GM19452 (cell line): ENCODE measurements around the gene DELE1.
"Not testable (repeated sequence)": the region's sequence is repeated elsewhere in the genome, so short reads cannot be mapped to it uniquely, and the experiment has no call there.

Source experiments
- ATAC-seq: cut with Tn5 transposase; IDR thresholded peaks from one replicate; pipeline ENCODE4 v1.9.1; 2021; ENCODE audit not compliant: unreplicated experiment

DELE1 gene

GRCh38 chr5:141889282-141889871 lies 34.3 kb upstream of the DELE1 start:
- no peak for ATAC-seq

GRCh38 chr5:141890429-141890828 lies 33.2 kb upstream of the DELE1 start:
- ATAC-seq = not testable (repeated sequence)

GRCh38 chr5:141897425-141897824 lies 26.2 kb upstream of the DELE1 start:
- ATAC-seq = no peak

GRCh38 chr5:141898448-141899049 lies 25.1 kb upstream of the DELE1 start:
- no peak for ATAC-seq

GRCh38 chr5:141902015-141902814 lies 21.5 kb upstream of the DELE1 start:
- no peak for ATAC-seq

- ATAC-seq = no peak
Observed at GRCh38 chr5:141903261-141903660, 20.4 kb upstream of the DELE1 start.

- no peak for ATAC-seq
Observed at GRCh38 chr5:141904551-141904950, 19.1 kb upstream of the DELE1 start.

GRCh38 chr5:141906517-141906916 lies 17.2 kb upstream of the DELE1 start:
- no peak for ATAC-seq

- no peak for ATAC-seq
Observed at GRCh38 chr5:141906972-141907371, 16.7 kb upstream of the DELE1 start.

- no peak for ATAC-seq
Observed at GRCh38 chr5:141908796-141909195, 14.9 kb upstream of the DELE1 start.

- ATAC-seq = no peak
Observed at GRCh38 chr5:141909212-141909611, 14.5 kb upstream of the DELE1 start.

GRCh38 chr5:141910271-141910673 lies 13.4 kb upstream of the DELE1 start:
- no peak for ATAC-seq

- ATAC-seq = no peak
Observed at GRCh38 chr5:141913560-141914198, 10.0 kb upstream of the DELE1 start.

GRCh38 chr5:141914199-141914743 lies 9.4 kb upstream of the DELE1 start:
- ATAC-seq = no peak

- ATAC-seq = no peak
Observed at GRCh38 chr5:141914797-141915196, 8.9 kb upstream of the DELE1 start.

- ATAC-seq = no peak
Observed at GRCh38 chr5:141915881-141916336, 7.8 kb upstream of the DELE1 start.

- no peak for ATAC-seq
Observed at GRCh38 chr5:141916522-141916921, 7.1 kb upstream of the DELE1 start.

- ATAC-seq = no peak
Observed at GRCh38 chr5:141917760-141918159, 5.9 kb upstream of the DELE1 start.

GRCh38 chr5:141919218-141920119 lies 4.2 kb upstream of the DELE1 start:
- ATAC-seq = no peak

GRCh38 chr5:141920771-141921170 lies 2.9 kb upstream of the DELE1 start:
- ATAC-seq = no peak
